Measurements from ENCODE around the gene GRIK4. TPM values are rescaled to one million over a fixed set of nuclear protein-coding genes. Genes with fewer than 3 reads are reported as not detected.

GRIK4 gene
- total and polyA plus RNA-seq, 4 donors, result 0.05 to 0.25 (median 0.06) TPM; not detected in 1

GRCh38 chr11:120532832-120533196 is 21.3 kb downstream of the GRIK4 start:
- H3K9ac ChIP-seq (ENCODE audit: low read depth in 1 of 2, low read length in 2 of 2), result no peak overlapping the region
- TF ChIP-seq EGR1 (IDR thresholded peaks at IDR 0.05; ENCODE audit: low read depth in 2 of 2) (no peak), NR2F2 (IDR thresholded peaks at IDR 0.05) (no peak), ATF3 (IDR thresholded peaks at IDR 0.05) (no peak), RAD21 (IDR thresholded peaks at IDR 0.05) (no peak), HNF4A (conservative IDR thresholded peaks at IDR 0.05) (no peak), JUND (IDR thresholded peaks at IDR 0.05) (no peak), FOXA1 (IDR thresholded peaks at IDR 0.05) (no peak), TAF1 (conservative IDR thresholded peaks at IDR 0.05) (no peak), ZBTB33 (IDR thresholded peaks at IDR 0.05) (no peak), HNF4G (IDR thresholded peaks at IDR 0.05) (no peak), GABPA (IDR thresholded peaks at IDR 0.05 in 1 of 2, conservative IDR thresholded peaks at IDR 0.05 in 1 of 2) (no peak), RXRA (IDR thresholded peaks at IDR 0.05) (no peak), YY1 (IDR thresholded peaks at IDR 0.05) (no peak)
- TF ChIP-seq, protein P1, sequence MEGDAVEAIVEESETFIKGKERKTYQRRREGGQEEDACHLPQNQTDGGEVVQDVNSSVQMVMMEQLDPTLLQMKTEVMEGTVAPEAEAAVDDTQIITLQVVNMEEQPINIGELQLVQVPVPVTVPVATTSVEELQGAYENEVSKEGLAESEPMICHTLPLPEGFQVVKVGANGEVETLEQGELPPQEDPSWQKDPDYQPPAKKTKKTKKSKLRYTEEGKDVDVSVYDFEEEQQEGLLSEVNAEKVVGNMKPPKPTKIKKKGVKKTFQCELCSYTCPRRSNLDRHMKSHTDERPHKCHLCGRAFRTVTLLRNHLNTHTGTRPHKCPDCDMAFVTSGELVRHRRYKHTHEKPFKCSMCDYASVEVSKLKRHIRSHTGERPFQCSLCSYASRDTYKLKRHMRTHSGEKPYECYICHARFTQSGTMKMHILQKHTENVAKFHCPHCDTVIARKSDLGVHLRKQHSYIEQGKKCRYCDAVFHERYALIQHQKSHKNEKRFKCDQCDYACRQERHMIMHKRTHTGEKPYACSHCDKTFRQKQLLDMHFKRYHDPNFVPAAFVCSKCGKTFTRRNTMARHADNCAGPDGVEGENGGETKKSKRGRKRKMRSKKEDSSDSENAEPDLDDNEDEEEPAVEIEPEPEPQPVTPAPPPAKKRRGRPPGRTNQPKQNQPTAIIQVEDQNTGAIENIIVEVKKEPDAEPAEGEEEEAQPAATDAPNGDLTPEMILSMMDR (IDR thresholded peaks at IDR 0.05; ENCODE audit: low read depth, low read length, missing input control), result no peak
- TF ChIP-seq, protein P2, sequence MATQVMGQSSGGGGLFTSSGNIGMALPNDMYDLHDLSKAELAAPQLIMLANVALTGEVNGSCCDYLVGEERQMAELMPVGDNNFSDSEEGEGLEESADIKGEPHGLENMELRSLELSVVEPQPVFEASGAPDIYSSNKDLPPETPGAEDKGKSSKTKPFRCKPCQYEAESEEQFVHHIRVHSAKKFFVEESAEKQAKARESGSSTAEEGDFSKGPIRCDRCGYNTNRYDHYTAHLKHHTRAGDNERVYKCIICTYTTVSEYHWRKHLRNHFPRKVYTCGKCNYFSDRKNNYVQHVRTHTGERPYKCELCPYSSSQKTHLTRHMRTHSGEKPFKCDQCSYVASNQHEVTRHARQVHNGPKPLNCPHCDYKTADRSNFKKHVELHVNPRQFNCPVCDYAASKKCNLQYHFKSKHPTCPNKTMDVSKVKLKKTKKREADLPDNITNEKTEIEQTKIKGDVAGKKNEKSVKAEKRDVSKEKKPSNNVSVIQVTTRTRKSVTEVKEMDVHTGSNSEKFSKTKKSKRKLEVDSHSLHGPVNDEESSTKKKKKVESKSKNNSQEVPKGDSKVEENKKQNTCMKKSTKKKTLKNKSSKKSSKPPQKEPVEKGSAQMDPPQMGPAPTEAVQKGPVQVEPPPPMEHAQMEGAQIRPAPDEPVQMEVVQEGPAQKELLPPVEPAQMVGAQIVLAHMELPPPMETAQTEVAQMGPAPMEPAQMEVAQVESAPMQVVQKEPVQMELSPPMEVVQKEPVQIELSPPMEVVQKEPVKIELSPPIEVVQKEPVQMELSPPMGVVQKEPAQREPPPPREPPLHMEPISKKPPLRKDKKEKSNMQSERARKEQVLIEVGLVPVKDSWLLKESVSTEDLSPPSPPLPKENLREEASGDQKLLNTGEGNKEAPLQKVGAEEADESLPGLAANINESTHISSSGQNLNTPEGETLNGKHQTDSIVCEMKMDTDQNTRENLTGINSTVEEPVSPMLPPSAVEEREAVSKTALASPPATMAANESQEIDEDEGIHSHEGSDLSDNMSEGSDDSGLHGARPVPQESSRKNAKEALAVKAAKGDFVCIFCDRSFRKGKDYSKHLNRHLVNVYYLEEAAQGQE (IDR thresholded peaks at IDR 0.05), result no peak
- TF ChIP-seq, protein P3, sequence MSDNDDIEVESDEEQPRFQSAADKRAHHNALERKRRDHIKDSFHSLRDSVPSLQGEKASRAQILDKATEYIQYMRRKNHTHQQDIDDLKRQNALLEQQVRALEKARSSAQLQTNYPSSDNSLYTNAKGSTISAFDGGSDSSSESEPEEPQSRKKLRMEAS (IDR thresholded peaks at IDR 0.05), result no peak
- H3K36me3 ChIP-seq (ENCODE audit: control insufficient read depth in 4 of 4, insufficient read depth in 3 of 4, low read depth in 1 of 4, low read length in 3 of 4), result no peaks in the 10 kb centered on the region
- no peaks in the 10 kb centered on the region for H3K4me1 ChIP-seq (ENCODE audit: control insufficient read depth in 4 of 4, insufficient read depth in 4 of 4, low read length in 3 of 4)
- no peaks in the 10 kb centered on the region for H3K9me3 ChIP-seq (ENCODE audit: control insufficient read depth in 4 of 4, low read length in 3 of 4)
- H3K4me3 ChIP-seq (ENCODE audit: low read depth in 1 of 3, low read length in 3 of 3), result no peak overlapping the region
- H3K27me3 ChIP-seq (ENCODE audit: control insufficient read depth in 4 of 4, insufficient read depth in 4 of 4, low read length in 3 of 4), result peaks cover 0 to 3% (median 0%) of the 10 kb centered on the region in 4 donors
- DNase-seq (ENCODE audit: low spot score), result no peak
- no peak overlapping the region for H3K27ac ChIP-seq (ENCODE audit: low read depth in 1 of 2, low read length in 2 of 2)
- 43% methylated on average over 5 of the region's 5 CpGs for WGBS

All from liver (tissue), 9 donors.